HEK293T (cell line): ENCODE measurements around the gene PPARGC1A.

Experiments
- ARNT ChIP-seq: fragments of 450-650 bp; IDR thresholded peaks from 2 replicates; pipeline ENCODE4 v1.6.1; 2017; ENCODE audit warnings: mild to moderate bottlenecking
- HDGF ChIP-seq: fragments of 450-650 bp; IDR thresholded peaks from 2 replicates; pipeline ENCODE4 v1.6.1; 2017; ENCODE audit warnings: antibody characterized with exemption, borderline replicate concordance
- TARDBP ChIP-seq: fragments of 450-650 bp; IDR thresholded peaks from 2 replicates; pipeline ENCODE4 v1.6.1; 2016

DNA sequence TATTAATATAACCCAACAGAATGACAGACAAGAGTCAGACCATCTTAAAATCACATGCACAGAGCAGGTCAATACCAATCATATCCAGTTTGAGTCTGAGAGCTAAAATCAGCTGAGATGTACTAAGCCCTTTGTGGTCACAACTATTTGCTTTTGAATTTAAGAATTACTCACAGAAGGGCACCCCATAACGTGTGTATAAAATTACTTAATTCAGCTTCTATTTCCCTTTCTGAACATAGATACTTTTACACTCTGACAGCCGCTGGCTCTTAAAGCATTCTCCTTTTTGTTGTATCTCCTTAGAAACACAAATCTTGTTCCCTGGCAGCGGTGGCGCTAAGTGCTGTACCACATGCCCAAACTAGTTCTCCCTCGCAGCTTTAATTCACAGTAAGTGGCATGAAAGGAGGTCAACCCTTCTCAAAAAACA is 14.8 kb upstream of the PPARGC1A start:
- TF ChIP-seq ARNT (no peak), TARDBP (no peak), HDGF (no peak)
